GM19239 (cell line): ENCODE data around the gene SAT1.

ENCODE experiments used
- DNase-seq: peaks from one replicate; pipeline ENCODE4 v3.0.0; 2011; ENCODE audit warnings: low spot score; ENCODE audit not compliant: insufficient read length
- FAIRE-seq: peaks from 2 replicates; lab custom pipeline; 2011; peaks lifted over from hg19 to GRCh38; lab: Jason Lieb, UNC

SAT1 gene

GRCh38 chrX:23803931-23804381, 21.0 kb downstream of the SAT1 start:
- no peak for FAIRE-seq
- DNase-seq: no peak

GRCh38 chrX:23804578-23804977, 21.6 kb downstream of the SAT1 start:
- FAIRE-seq: no peak
- no peak for DNase-seq

DNA sequence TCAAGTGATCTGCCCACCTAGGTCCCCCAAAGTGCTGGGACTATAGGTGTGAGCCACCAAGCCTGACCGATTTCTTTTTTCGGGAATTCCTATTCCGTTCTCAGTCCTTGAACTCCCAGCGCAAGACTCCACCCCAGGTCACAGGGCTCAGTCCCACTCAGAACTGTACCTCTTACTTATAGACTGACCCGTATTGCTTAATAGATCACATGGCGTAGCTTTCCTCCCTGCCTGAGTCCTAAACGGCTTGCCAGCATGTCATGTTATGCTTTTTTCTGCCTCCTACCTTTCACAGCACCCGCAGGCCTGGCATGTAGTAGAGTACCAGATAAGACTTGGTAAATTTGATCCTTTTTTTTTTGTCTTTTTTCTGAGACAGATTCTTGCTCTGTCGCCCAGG, 22.4 kb downstream of the SAT1 start:
- FAIRE-seq (no peak), DNase-seq (no peak)

DNA sequence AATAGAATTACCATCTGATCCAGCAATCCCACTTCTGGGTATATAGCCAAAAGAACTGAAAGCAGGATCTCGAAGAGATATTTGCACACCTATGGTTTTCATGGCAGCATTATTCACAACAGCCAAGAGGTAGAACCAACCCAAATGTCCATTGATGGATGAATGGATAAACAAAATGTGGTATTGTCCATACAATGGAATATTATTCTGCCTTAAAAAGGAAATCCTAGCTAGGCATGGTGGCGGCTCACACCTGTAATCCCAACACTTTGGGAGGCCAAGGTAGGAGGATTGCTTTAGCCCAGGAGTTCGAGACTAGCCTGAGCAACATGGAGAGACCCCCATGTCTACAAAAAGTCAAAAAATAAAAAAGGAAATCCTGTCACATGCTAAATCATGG, 27.3 kb downstream of the SAT1 start:
- no peak for DNase-seq
- FAIRE-seq: no peak

DNA sequence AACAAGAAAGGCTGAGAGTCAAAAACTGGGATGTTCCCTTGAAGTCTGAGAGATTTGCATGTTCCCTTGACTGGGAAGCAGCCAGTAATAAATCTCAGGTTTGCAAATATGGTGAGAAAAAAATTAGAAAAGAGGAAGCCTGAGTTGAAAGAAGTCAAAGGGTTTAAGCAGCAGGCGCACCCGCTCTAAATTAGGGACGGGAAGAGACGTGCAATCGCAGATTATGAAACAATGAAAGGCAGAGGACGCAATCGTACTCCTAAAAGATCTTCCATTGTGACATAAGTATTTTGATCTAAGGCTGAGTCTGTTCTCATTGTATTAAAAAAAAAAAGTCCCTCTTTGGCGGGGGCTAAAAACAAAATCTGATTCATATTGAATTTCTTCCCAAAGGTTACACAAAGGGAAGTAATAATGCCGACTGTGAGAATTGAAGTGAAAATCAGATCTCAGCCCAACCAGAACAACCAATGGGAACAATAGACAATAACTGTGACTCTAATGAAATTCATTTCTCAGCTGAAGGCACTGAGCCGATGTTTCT, 28.2 kb downstream of the SAT1 start:
- DNase-seq: no peak
- no peak for FAIRE-seq

DNA sequence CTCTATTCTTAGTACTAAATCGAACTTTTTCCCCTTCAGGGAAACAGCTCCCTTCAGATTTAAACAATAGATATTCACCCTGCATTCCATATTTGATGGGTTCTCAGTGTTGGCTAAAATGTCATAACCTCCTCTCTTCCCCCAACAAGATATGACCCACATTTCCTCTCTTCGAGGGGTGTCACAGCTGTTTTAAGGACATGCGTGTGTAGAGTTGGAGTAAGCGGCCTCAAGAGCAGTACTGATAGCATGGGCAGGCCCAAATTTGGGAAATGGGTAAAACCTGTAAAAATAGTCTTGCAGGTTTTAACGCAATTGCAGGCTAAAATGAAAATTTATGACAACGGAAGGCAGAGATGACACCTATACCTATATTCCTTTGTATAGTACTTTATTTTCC, 28.7 kb downstream of the SAT1 start:
- FAIRE-seq (no peak), DNase-seq (no peak)

- FAIRE-seq (no peak), DNase-seq (no peak)
Measured at GRCh38 chrX:23813808-23814207, 30.8 kb downstream of the SAT1 start.

GRCh38 chrX:23815376-23815775, 32.4 kb downstream of the SAT1 start:
- DNase-seq (no peak), FAIRE-seq (no peak)

- no peak for FAIRE-seq
- DNase-seq: no peak
Measured at GRCh38 chrX:23816179-23816578, 33.2 kb downstream of the SAT1 start.

DNA sequence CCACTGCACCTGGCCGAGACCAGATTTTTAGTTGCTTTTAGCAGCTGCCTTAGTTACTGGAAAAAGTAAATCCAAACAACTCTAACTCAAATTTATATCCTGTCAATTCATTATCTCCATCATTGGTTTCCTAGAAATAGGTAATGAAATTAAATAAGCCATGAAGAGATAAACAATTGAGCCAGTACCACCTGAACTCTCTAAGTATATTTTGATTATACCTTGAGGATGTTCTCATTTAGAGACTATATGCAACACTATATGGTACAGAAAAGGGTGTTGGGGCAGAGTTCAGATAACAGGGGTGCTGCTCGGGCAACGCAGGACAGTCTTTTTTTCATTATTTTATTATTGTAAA, 35.0 kb downstream of the SAT1 start:
- no peak for DNase-seq
- no peak for FAIRE-seq

GRCh38 chrX:23819385-23820234, 36.6 kb downstream of the SAT1 start:
- DNase-seq (no peak), FAIRE-seq (no peak)

- FAIRE-seq (no peak), DNase-seq (no peak)
Measured at GRCh38 chrX:23820235-23820782, 37.3 kb downstream of the SAT1 start.

- no peak for FAIRE-seq
Measured at GRCh38 chrX:23821847-23822246, 38.9 kb downstream of the SAT1 start.

DNA sequence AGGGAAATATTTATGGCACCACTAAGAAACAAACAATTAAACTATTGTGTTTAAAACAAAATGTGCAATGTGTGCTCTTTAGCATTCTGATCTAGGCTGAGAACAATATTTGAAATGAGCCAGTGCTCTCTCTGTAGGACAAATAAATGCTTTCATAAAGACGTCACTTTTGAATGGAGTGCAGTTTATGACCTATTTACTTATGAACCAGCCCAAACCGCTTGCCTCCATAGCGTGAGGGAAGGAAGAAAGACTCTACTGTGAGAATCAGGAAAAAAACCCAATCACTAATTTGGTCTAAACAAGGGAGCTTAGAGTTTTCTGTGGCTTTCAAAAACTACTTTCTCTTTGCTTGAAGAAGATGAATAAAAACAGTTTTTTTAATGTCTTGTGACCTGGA, 39.4 kb downstream of the SAT1 start:
- no peak for FAIRE-seq
- DNase-seq: no peak

More at GRCh38 chrX:23821847-23822246, 38.9 kb downstream of the SAT1 start:
- no peak for DNase-seq

DNA sequence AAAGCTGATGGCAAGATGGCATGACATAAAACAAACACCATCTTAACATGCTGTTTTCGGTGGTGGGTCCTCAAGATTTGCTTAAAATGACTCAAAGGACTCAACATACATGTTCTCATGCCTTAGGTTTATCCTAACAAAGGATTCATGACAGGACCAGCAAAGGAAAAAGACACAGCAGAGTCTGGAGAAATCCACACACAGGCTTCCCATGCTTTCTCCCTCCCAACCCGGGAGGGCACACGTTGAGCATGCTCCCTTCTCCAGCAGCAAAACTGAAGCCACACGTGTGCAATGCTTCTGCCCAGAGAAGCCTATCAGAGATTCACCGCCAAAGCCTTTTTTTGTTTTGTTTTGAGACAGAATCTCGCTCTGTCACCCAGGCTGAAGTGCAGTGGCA, 39.9 kb downstream of the SAT1 start:
- no peak for DNase-seq
- FAIRE-seq: no peak

DNA sequence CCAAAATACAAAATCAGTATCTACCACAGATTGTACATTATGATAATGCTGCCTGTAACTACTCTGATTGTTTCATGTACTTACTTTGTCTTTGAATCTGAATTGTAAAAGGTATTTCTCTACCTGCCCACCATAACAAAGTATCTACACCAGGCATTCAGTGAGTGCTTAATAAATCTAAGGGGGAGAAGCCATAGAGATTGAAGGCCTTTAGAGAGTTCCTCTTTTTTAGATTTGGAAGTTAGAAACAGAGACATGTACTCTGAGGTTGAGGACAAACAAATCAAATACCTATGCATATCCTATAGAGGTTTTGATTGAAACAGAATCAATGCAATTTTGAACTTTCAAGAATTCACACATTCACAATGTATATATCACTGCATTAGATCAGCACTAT, 42.7 kb downstream of the SAT1 start:
- peak; percentile 35 for FAIRE-seq
- no peak for DNase-seq

DNA sequence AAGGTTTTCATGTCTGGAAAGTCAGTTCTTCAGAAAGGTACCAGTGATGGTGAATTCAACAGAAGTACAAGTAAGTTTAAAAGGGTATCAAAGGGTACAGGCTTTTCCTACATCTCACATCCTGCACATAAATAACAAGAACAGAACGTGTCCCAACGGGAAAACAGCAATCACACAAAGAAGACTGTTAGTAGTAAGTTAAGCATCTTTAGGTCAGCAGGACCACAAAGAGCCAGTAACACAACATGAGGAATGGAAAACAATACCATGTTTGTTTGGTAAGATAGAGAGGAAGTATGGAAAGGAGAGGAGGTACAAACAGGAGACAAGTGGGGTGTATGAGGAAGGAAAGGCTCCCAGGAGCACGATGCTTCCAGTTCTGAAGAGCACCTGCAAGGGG, 43.2 kb downstream of the SAT1 start:
- no peak for FAIRE-seq

DNA sequence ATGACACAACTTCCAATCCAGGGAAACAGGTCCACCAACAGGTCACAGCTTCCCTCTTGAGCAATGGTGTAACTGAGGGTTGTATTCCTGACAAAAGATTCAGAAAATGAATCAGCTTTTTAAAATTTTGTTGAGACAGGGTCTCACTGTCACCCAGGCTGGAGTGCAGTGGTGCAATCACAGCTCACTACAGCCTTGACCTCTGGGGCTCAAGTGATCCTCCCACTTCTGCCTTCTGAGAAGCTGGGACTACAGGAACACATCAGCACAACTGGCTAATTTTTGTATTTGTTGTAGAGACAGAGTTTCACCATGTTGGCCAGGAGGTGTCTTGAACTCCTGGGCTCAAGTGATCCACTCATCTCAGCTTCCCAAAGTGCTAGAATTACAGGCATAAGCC, 43.7 kb downstream of the SAT1 start:
- no peak for DNase-seq
- FAIRE-seq: no peak

More for the DNA sequence above, 43.2 kb downstream of the SAT1 start:
- DNase-seq: no peak

- DNase-seq: no peak
- FAIRE-seq: no peak
Measured at GRCh38 chrX:23828881-23829280, 45.9 kb downstream of the SAT1 start.

DNA sequence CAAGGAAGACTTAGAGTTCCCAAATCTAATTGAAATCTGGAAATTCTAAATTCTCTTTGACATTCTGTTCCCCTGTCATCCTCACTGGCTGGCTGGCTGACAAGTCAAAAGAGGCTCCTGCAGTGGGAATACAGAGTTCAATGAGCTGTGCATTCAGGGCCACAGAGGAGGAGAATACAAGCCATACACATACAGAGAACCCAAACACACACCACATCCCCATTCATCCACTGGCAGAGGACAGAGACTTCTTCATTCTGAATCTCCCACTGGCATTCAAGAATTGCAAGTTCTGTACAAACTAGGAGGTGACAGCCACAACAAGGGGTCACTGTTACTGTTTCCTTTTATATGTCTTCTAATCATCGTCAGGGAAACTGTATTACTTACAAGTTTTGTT, 49.7 kb downstream of the SAT1 start:
- FAIRE-seq (no peak), DNase-seq (no peak)
